Measurements from ENCODE around the gene AUTS2. TPM values are rescaled to one million over a fixed set of nuclear protein-coding genes. Genes with fewer than 3 reads are reported as not detected.

AUTS2 gene
- total RNA-seq, 2 donors from 2014 or later = 8.6 TPM

DNA sequence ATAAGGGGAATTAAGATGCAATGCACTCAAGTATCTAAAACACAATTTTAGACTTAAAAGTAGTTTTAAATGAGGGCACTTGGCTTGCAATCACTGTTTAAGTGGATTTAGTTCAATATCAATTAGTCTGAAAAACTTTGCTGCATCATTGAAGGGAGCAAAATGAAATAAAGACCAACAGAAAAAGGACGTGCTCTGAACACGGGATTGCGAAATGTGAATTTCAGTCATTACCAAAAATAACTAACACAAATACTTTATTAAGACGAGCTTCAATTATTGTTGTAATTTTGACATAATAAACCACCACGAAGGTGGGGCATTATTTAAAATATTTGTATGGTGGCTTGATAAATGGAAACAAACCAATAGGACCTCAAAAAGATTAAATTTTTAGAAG, 1171.9 kb downstream of the AUTS2 start:
- no peaks in the 10 kb centered on the region for H3K9me3 ChIP-seq
- H3K36me3 ChIP-seq = peaks cover 50% of the 10 kb centered on the region

DNA sequence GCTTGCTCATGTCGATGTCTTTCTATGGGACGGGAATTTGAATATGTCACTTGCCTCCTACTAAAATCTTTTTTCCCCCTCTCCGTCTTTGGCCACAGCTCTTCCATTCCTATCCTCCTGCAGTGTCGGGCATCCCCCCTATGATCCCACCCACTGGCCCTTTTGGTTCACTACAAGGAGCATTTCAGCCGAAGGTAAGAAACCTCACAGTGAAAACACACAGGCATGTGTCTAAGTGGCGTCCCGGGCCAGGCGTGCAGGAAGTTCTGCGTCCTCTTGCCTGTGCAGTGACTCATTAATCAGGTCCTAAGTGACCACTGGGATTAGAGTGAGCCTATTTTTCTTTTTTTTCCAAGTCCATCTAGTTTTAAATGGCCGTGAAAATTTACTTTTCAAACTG, 1173.2 kb downstream of the AUTS2 start:
- no peak overlapping the region for H3K4me3 ChIP-seq
- peaks cover 46% of the 10 kb centered on the region for H3K36me3 ChIP-seq
- H3K27me3 ChIP-seq = no peaks in the 10 kb centered on the region

More for the DNA sequence above, 1171.9 kb downstream of the AUTS2 start:
- Histone ChIP-seq H3K27ac (no peak overlapping the region), H3K4me3 (no peak overlapping the region), H3K4me1 (no peaks in the 10 kb centered on the region), H3K27me3 (no peaks in the 10 kb centered on the region)
- no peak for DNase-seq (ENCODE audit: low spot score)
- TF ChIP-seq, protein P1, sequence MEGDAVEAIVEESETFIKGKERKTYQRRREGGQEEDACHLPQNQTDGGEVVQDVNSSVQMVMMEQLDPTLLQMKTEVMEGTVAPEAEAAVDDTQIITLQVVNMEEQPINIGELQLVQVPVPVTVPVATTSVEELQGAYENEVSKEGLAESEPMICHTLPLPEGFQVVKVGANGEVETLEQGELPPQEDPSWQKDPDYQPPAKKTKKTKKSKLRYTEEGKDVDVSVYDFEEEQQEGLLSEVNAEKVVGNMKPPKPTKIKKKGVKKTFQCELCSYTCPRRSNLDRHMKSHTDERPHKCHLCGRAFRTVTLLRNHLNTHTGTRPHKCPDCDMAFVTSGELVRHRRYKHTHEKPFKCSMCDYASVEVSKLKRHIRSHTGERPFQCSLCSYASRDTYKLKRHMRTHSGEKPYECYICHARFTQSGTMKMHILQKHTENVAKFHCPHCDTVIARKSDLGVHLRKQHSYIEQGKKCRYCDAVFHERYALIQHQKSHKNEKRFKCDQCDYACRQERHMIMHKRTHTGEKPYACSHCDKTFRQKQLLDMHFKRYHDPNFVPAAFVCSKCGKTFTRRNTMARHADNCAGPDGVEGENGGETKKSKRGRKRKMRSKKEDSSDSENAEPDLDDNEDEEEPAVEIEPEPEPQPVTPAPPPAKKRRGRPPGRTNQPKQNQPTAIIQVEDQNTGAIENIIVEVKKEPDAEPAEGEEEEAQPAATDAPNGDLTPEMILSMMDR (IDR thresholded peaks at IDR 0.05) = no peak

GRCh38 chr7:70772891-70773290, 1174.6 kb downstream of the AUTS2 start:
- no peaks in the 10 kb centered on the region for H3K9me3 ChIP-seq
- DNase-seq (ENCODE audit: low spot score) = no peak
- H3K4me1 ChIP-seq = no peaks in the 10 kb centered on the region
- no peaks in the 10 kb centered on the region for H3K27me3 ChIP-seq
- TF ChIP-seq, protein P1 (IDR thresholded peaks at IDR 0.05) = no peak
- peaks cover 34% of the 10 kb centered on the region for H3K36me3 ChIP-seq
- no peak overlapping the region for H3K27ac ChIP-seq
- H3K4me3 ChIP-seq = no peak overlapping the region

More for the DNA sequence above, 1173.2 kb downstream of the AUTS2 start:
- H3K4me1 ChIP-seq = no peaks in the 10 kb centered on the region
- TF ChIP-seq, protein P1 (IDR thresholded peaks at IDR 0.05) = no peak
- no peak for DNase-seq (ENCODE audit: low spot score)
- H3K9me3 ChIP-seq = no peaks in the 10 kb centered on the region
- no peak overlapping the region for H3K27ac ChIP-seq

- TF ChIP-seq, protein P1 (IDR thresholded peaks at IDR 0.05) = no peak
Measured at GRCh38 chr7:70773406-70773805, 1175.1 kb downstream of the AUTS2 start.

DNA sequence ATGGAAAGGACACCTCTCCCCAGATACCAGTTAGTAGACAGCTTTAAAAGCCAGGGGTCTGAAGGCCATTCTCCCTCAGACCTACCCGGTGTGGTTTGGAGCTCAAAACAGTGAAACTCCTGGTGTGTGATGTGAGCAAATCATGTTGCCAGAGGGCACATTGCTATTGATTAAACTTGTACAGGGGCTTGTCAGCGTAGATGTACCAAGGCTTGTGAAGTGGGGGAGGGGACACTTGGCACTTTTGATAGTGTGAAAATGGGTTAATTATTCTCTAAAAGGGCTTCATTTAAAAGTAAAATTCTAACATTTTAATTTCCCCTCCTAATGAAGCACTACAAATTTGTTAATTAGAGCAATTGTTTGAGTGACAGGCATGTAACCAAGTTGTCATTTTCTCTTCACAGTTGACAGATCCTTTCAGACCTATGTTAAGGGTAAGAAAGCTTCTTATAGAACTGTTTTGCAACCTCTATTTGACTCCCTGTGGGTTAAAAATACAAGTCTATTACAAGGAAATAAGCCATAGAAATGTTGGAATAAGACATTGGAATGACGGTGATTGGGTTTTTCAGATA, 1176.8 kb downstream of the AUTS2 start:
- no peaks in the 10 kb centered on the region for H3K4me1 ChIP-seq
- no peaks in the 10 kb centered on the region for H3K27me3 ChIP-seq
- DNase-seq (ENCODE audit: low spot score) = no peak
- H3K4me3 ChIP-seq = no peak overlapping the region
- TF ChIP-seq, protein P1 (IDR thresholded peaks at IDR 0.05) = no peak
- H3K27ac ChIP-seq = no peak overlapping the region
- H3K36me3 ChIP-seq = peaks cover 44% of the 10 kb centered on the region
- no peaks in the 10 kb centered on the region for H3K9me3 ChIP-seq

More at GRCh38 chr7:70773406-70773805, 1175.1 kb downstream of the AUTS2 start:
- Histone ChIP-seq H3K4me3 (no peak overlapping the region), H3K27ac (no peak overlapping the region), H3K27me3 (no peaks in the 10 kb centered on the region), H3K9me3 (no peaks in the 10 kb centered on the region), H3K4me1 (no peaks in the 10 kb centered on the region), H3K36me3 (peaks cover 34% of the 10 kb centered on the region)
- DNase-seq (ENCODE audit: low spot score) = no peak

Data from right atrium auricular region (tissue), 2 donors.